Measurements from ENCODE around the gene LHFPL3. TPM values are rescaled to one million over a fixed set of nuclear protein-coding genes. Genes with fewer than 3 reads are reported as not detected.

Gene LHFPL3
- total RNA-seq, 1 donor from 2014 or later = not detected

DNA sequence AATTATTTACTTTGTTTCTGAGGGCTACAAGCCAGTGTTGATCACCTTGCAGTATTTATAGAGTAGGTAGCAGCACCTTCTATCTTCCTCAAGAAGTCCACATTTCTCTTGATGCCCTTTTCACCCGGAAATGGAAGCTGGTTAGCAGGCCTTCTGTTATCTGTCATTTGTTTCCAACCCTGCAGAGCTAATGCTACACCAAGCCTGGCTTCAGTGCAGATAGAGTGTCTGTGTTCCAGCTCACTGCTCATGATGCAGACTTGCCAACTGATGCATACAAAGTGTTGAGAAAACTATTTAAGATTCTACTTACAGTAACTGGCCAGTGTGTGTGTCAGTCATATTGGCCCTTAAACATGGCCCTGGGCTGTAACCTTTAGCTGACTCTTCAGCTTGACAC lies 301.0 kb downstream of the LHFPL3 start:
- TF ChIP-seq, protein P1, sequence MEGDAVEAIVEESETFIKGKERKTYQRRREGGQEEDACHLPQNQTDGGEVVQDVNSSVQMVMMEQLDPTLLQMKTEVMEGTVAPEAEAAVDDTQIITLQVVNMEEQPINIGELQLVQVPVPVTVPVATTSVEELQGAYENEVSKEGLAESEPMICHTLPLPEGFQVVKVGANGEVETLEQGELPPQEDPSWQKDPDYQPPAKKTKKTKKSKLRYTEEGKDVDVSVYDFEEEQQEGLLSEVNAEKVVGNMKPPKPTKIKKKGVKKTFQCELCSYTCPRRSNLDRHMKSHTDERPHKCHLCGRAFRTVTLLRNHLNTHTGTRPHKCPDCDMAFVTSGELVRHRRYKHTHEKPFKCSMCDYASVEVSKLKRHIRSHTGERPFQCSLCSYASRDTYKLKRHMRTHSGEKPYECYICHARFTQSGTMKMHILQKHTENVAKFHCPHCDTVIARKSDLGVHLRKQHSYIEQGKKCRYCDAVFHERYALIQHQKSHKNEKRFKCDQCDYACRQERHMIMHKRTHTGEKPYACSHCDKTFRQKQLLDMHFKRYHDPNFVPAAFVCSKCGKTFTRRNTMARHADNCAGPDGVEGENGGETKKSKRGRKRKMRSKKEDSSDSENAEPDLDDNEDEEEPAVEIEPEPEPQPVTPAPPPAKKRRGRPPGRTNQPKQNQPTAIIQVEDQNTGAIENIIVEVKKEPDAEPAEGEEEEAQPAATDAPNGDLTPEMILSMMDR (IDR thresholded peaks at IDR 0.05; ENCODE audit: insufficient read depth, low read length, severe bottlenecking) = no peak
- Histone ChIP-seq H3K27me3 (ENCODE audit: control insufficient read depth, insufficient read depth, low read length) (no peaks in the 10 kb centered on the region), H3K36me3 (ENCODE audit: control insufficient read depth, insufficient read depth, low read length) (no peaks in the 10 kb centered on the region), H3K4me3 (ENCODE audit: low read depth, low read length) (no peak overlapping the region)
- DNase-seq (ENCODE audit: low read depth) (no peak), FAIRE-seq (no peak)

DNA sequence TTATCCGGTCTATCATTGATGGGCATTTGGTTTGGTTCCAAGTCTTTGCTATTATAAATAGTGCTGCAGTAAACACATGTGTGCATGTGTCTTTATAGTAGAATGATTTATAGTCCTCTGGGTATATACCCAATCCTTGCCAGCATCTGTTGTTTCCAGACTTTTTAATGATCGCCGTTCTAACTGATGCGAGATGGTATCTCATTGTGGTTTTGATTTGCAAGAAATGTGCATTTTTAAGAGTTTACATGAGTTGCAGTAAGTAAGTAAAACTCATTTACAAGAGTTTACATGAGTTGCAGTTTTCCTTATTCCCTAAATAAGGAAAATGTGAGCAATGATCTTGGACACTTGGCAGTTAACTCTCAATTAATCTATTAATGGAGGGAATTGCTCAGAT lies 312.1 kb downstream of the LHFPL3 start:
- no peak overlapping the region for H3K4me3 ChIP-seq (ENCODE audit: low read depth, low read length)
- H3K27me3 ChIP-seq (ENCODE audit: control insufficient read depth, insufficient read depth, low read length) = no peaks in the 10 kb centered on the region
- no peaks in the 10 kb centered on the region for H3K36me3 ChIP-seq (ENCODE audit: control insufficient read depth, insufficient read depth, low read length)
- FAIRE-seq (no peak), DNase-seq (ENCODE audit: low read depth) (no peak)
- TF ChIP-seq, protein P1 (IDR thresholded peaks at IDR 0.05; ENCODE audit: insufficient read depth, low read length, severe bottlenecking) = no peak

DNA sequence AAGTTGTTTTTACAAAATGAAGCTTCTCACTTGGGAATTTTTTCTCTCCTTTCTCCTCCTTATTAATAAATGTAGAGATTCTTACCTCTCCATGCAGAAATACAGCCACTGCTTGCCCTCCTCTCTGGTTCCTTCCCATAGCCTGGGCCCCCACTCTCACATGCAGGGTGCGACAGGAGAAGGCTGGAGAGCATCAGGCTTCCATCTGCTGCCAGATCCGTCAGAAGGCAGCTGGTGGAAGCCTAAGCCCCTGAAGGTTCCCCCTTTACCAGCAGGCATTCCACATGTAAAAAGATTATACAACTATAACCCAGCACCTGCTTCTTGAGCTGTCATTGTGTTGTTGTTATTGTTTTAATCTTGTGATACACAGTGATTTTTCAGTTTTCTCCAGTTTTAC lies 314.2 kb downstream of the LHFPL3 start:
- TF ChIP-seq, protein P1 (IDR thresholded peaks at IDR 0.05; ENCODE audit: insufficient read depth, low read length, severe bottlenecking) = no peak
- no peaks in the 10 kb centered on the region for H3K27me3 ChIP-seq (ENCODE audit: control insufficient read depth, insufficient read depth, low read length)
- no peaks in the 10 kb centered on the region for H3K36me3 ChIP-seq (ENCODE audit: control insufficient read depth, insufficient read depth, low read length)
- no peak overlapping the region for H3K4me3 ChIP-seq (ENCODE audit: low read depth, low read length)
- DNase-seq (ENCODE audit: low read depth) (no peak), FAIRE-seq (no peak)

DNA sequence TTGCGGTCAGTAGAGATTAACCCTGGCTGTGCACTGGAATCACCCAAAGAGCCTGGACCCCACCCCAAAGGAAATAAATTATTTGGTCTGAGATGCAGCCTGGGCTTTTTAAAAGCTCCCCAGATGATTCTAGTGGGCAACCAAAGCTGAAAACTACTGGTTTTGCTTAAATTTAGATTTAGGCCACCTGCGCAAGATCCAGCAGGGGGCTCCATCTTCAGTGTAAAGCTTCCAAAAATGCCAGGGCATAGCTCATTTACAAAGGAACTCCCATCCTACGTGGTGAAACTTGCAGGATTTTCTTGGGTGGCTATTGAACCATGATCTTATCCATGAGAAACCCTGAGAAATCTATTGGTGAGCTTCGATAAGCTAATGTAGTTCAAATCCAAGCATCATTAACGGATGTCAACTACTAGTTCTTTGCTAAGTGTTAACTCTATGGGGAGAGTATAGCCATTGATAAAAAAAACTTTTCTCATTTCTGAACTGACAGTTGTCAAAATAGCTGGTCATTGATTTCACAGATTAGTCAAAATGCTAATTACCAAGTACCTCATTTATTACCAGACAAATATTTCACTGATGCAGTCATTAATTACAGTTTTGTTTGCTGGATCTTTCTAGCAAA lies 315.3 kb downstream of the LHFPL3 start:
- H3K27me3 ChIP-seq (ENCODE audit: control insufficient read depth, insufficient read depth, low read length) = no peaks in the 10 kb centered on the region
- FAIRE-seq (no peak), DNase-seq (ENCODE audit: low read depth) (peak; percentile 13)
- TF ChIP-seq, protein P1 (IDR thresholded peaks at IDR 0.05; ENCODE audit: insufficient read depth, low read length, severe bottlenecking) = peak; percentile 53
- no peak overlapping the region for H3K4me3 ChIP-seq (ENCODE audit: low read depth, low read length)
- no peaks in the 10 kb centered on the region for H3K36me3 ChIP-seq (ENCODE audit: control insufficient read depth, insufficient read depth, low read length)

DNA sequence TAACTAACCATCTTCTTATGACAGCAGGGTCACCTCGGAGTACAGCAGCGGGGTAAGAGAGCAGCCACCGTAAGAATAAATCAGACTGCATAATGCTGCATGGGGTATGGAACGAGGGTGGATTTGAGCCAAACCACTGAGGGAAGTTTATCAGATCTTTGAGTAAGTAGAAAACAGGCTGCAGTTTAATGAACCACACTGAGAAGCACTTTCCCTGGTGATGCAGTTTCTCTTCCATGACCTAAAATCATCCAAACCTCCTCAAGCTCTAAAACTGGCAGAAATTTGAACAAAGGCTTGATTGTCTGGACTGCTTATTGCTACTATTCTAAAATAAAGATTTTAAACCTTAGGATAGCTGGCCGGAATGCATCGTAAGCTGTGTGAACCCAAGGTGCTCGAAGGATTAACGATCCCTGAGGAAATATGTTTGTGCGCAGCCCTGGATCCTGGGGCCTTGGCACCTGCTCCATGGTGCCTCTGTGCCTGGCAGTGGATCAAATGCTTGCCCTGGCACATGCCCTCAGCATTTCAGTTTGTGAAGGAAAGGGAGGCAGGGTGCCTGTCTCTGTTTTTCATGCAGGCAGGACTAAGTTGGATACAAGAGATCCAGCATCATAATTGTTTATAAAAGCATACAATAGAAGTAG lies 322.7 kb downstream of the LHFPL3 start:
- DNase-seq (ENCODE audit: low read depth) = no peak
- FAIRE-seq = no peak
- H3K4me3 ChIP-seq (ENCODE audit: low read depth, low read length) = no peak overlapping the region
- no peaks in the 10 kb centered on the region for H3K36me3 ChIP-seq (ENCODE audit: control insufficient read depth, insufficient read depth, low read length)
- TF ChIP-seq, protein P1 (IDR thresholded peaks at IDR 0.05; ENCODE audit: insufficient read depth, low read length, severe bottlenecking) = no peak
- H3K27me3 ChIP-seq (ENCODE audit: control insufficient read depth, insufficient read depth, low read length) = no peaks in the 10 kb centered on the region

Data from bronchial epithelial cell (primary cell).